Measurements from ENCODE around the gene POGLUT3.

Gene POGLUT3

GRCh38 chr11:108522318-108522717, 24.1 kb upstream of the POGLUT3 start (continued):
- TF ChIP-seq CSRNP3 (CRISPR knock-in tag; IDR thresholded peaks at IDR 0.05), result no peak

GRCh38 chr11:108518581-108518980, 20.4 kb upstream of the POGLUT3 start:
- no peak for ATAC-seq
- TF ChIP-seq ZNF70 (CRISPR knock-in tag; IDR thresholded peaks at IDR 0.05), result no peak
- no peak for TF ChIP-seq ZNF8 (CRISPR knock-in tag; IDR thresholded peaks at IDR 0.05)
- no peak for TF ChIP-seq TCF4 (CRISPR knock-in tag; IDR thresholded peaks at IDR 0.05; ENCODE audit: borderline replicate concordance)
- no peak for TF ChIP-seq RARB (CRISPR knock-in tag; IDR thresholded peaks at IDR 0.05)
- TF ChIP-seq TOX (CRISPR knock-in tag; IDR thresholded peaks at IDR 0.05; ENCODE audit: borderline replicate concordance), result no peak
- no peak for TF ChIP-seq PPARA (CRISPR knock-in tag; IDR thresholded peaks at IDR 0.05; ENCODE audit: borderline replicate concordance)
- TF ChIP-seq GLIS3 (CRISPR knock-in tag; IDR thresholded peaks at IDR 0.05), result no peak
- TF ChIP-seq, protein P1, sequence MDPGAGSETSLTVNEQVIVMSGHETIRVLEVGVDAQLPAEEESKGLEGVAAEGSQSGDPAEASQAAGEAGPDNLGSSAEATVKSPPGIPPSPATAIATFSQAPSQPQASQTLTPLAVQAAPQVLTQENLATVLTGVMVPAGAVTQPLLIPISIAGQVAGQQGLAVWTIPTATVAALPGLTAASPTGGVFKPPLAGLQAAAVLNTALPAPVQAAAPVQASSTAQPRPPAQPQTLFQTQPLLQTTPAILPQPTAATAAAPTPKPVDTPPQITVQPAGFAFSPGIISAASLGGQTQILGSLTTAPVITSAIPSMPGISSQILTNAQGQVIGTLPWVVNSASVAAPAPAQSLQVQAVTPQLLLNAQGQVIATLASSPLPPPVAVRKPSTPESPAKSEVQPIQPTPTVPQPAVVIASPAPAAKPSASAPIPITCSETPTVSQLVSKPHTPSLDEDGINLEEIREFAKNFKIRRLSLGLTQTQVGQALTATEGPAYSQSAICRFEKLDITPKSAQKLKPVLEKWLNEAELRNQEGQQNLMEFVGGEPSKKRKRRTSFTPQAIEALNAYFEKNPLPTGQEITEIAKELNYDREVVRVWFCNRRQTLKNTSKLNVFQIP (CRISPR knock-in tag; IDR thresholded peaks at IDR 0.05; ENCODE audit: borderline replicate concordance, low read depth), result no peak

DNA sequence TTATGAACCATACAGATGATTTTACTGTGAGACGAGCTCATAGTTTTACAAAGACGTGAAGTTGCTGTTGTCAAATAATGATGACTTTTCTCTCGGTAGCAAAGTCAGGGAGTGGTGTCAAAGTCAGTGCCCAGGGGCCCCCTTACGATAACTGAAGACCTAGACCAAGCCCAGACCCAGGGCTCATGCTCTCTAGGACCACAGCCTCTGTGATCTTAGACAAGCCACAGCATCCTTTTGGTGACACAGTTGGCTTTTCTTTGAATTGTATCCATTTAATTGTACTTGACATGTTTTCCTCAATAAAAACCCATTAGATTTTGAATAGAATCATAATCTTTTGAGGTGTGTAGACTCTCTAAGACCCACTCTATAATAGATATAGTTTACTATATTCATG, 17.9 kb upstream of the POGLUT3 start:
- no peak for TF ChIP-seq CSDC2 (CRISPR knock-in tag; IDR thresholded peaks at IDR 0.05)
- no peak for TF ChIP-seq ARNTL (CRISPR knock-in tag; IDR thresholded peaks at IDR 0.05; ENCODE audit: borderline replicate concordance, low read depth)
- TF ChIP-seq BACH2 (CRISPR knock-in tag; IDR thresholded peaks at IDR 0.05; ENCODE audit: borderline replicate concordance), result no peak
- no peak for TF ChIP-seq ZC3H10 (CRISPR knock-in tag; IDR thresholded peaks at IDR 0.05)
- TF ChIP-seq TOX (CRISPR knock-in tag; IDR thresholded peaks at IDR 0.05; ENCODE audit: borderline replicate concordance), result no peak
- TF ChIP-seq ISL1 (CRISPR knock-in tag; IDR thresholded peaks at IDR 0.05), result no peak
- TF ChIP-seq, protein P2, sequence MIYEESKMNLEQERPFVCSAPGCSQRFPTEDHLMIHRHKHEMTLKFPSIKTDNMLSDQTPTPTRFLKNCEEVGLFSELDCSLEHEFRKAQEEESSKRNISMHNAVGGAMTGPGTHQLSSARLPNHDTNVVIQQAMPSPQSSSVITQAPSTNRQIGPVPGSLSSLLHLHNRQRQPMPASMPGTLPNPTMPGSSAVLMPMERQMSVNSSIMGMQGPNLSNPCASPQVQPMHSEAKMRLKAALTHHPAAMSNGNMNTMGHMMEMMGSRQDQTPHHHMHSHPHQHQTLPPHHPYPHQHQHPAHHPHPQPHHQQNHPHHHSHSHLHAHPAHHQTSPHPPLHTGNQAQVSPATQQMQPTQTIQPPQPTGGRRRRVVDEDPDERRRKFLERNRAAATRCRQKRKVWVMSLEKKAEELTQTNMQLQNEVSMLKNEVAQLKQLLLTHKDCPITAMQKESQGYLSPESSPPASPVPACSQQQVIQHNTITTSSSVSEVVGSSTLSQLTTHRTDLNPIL (CRISPR knock-in tag; IDR thresholded peaks at IDR 0.05; ENCODE audit: low read depth), result no peak
- no peak for TF ChIP-seq ZNF70 (CRISPR knock-in tag; IDR thresholded peaks at IDR 0.05)
- TF ChIP-seq CSRNP3 (CRISPR knock-in tag; IDR thresholded peaks at IDR 0.05), result no peak
- no peak for TF ChIP-seq ZFP3 (CRISPR knock-in tag; IDR thresholded peaks at IDR 0.05)
- no peak for TF ChIP-seq PPARA (CRISPR knock-in tag; IDR thresholded peaks at IDR 0.05; ENCODE audit: borderline replicate concordance)
- TF ChIP-seq OSR1 (CRISPR knock-in tag; IDR thresholded peaks at IDR 0.05), result no peak
- no peak for TF ChIP-seq ZNF565 (CRISPR knock-in tag; conservative IDR thresholded peaks at IDR 0.05; ENCODE audit: low read depth)
- no peak for TF ChIP-seq TCF4 (CRISPR knock-in tag; IDR thresholded peaks at IDR 0.05; ENCODE audit: borderline replicate concordance)
- no peak for TF ChIP-seq ZFP30 (CRISPR knock-in tag; IDR thresholded peaks at IDR 0.05)
- no peak for TF ChIP-seq GLIS3 (CRISPR knock-in tag; IDR thresholded peaks at IDR 0.05)
- TF ChIP-seq, protein P1 (CRISPR knock-in tag; IDR thresholded peaks at IDR 0.05; ENCODE audit: borderline replicate concordance, low read depth), result no peak
- ATAC-seq, result no peak

- TF ChIP-seq PPARA (CRISPR knock-in tag; IDR thresholded peaks at IDR 0.05; ENCODE audit: borderline replicate concordance) (no peak), ZFP30 (CRISPR knock-in tag; IDR thresholded peaks at IDR 0.05) (no peak), ISL1 (CRISPR knock-in tag; IDR thresholded peaks at IDR 0.05) (no peak)
- TF ChIP-seq, protein P3, sequence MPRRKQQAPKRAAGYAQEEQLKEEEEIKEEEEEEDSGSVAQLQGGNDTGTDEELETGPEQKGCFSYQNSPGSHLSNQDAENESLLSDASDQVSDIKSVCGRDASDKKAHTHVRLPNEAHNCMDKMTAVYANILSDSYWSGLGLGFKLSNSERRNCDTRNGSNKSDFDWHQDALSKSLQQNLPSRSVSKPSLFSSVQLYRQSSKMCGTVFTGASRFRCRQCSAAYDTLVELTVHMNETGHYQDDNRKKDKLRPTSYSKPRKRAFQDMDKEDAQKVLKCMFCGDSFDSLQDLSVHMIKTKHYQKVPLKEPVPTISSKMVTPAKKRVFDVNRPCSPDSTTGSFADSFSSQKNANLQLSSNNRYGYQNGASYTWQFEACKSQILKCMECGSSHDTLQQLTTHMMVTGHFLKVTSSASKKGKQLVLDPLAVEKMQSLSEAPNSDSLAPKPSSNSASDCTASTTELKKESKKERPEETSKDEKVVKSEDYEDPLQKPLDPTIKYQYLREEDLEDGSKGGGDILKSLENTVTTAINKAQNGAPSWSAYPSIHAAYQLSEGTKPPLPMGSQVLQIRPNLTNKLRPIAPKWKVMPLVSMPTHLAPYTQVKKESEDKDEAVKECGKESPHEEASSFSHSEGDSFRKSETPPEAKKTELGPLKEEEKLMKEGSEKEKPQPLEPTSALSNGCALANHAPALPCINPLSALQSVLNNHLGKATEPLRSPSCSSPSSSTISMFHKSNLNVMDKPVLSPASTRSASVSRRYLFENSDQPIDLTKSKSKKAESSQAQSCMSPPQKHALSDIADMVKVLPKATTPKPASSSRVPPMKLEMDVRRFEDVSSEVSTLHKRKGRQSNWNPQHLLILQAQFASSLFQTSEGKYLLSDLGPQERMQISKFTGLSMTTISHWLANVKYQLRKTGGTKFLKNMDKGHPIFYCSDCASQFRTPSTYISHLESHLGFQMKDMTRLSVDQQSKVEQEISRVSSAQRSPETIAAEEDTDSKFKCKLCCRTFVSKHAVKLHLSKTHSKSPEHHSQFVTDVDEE (CRISPR knock-in tag; IDR thresholded peaks at IDR 0.05), result no peak
- ATAC-seq, result no peak
Observed at GRCh38 chr11:108512708-108513107, 14.5 kb upstream of the POGLUT3 start.
